Measurements from ENCODE around the gene NDUFAB1.

GRCh38 chr16:23537390-23537789 lies 58.7 kb downstream of the NDUFAB1 start:
- TF ChIP-seq POLR2A (IDR thresholded peaks at IDR 0.05), result no peak
- TF ChIP-seq EP300 (IDR thresholded peaks at IDR 0.05), result no peak
- TF ChIP-seq POLR2AphosphoS5 (IDR thresholded peaks at IDR 0.05), result no peak

Measured in upper lobe of left lung (tissue), 4 donors.